Measurements from ENCODE around the gene LHFPL2.

- TF ChIP-seq CTCF (IDR thresholded peaks at IDR 0.05) = no peak
- no peak for TF ChIP-seq POLR2A (IDR thresholded peaks at IDR 0.05)
Observed at GRCh38 chr5:78507531-78507930, 141.0 kb downstream of the LHFPL2 start.

Measured in uterus (tissue), 2 donors.